GM12872 (cell line): ENCODE data around the gene IBA57.
A peak's percentile ranks its signal among the peaks of the same experiment; 100 is the strongest.

ENCODE experiments used
- CTCF ChIP-seq: IDR thresholded peaks from 3 replicates; pipeline ENCODE4 v1.5.1; 2011; ENCODE audit warnings: low read depth, mild to moderate bottlenecking, low read length, moderate library complexity; ENCODE audit not compliant: insufficient read depth

The IBA57 gene

GRCh38 chr1:228177721-228178710 is 12.4 kb downstream of the IBA57 start:
- TF ChIP-seq CTCF = no peak

- no peak for TF ChIP-seq CTCF
Observed at GRCh38 chr1:228178737-228179684, 13.4 kb downstream of the IBA57 start.

- peak; percentile 52 for TF ChIP-seq CTCF
Observed at GRCh38 chr1:228180271-228180958, 14.8 kb downstream of the IBA57 start.

GRCh38 chr1:228180959-228181644 is 15.5 kb downstream of the IBA57 start:
- no peak for TF ChIP-seq CTCF

DNA sequence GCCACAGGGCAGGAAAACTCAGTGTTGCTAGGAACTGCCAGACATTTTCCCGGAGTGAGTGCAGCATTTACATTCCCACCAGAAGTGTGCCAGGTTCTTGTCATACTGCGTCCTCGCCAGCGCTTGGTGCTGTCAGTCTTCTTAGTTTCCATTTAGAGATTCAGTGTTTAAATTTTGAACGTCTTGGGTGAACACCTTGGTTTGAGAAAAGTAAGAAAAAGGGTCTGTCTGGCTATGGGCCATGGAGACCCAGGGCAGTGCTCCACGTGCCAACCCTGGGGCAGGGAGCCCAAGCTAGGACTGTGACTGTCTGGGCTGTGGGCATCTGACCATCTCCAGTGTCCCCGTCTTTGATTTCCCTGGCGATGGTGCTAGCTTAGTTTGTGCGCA is 16.0 kb downstream of the IBA57 start:
- no peak for TF ChIP-seq CTCF

GRCh38 chr1:228182296-228183030 is 16.9 kb downstream of the IBA57 start:
- no peak for TF ChIP-seq CTCF
